Choroid plexus epithelial cell (primary cell): ENCODE measurements around the gene SCML2.

Experiments used
- DNase-seq: peaks from one replicate; pipeline ENCODE4 v3.0.0-alpha.2; 2010; ENCODE audit warnings: low read depth
- H3K4me3 ChIP-seq: 2 replicates; pipeline ENCODE4 v1.5.1; 2011; ENCODE audit warnings: low read depth, mild to moderate bottlenecking, control low read depth, low read length, moderate library complexity
- TF ChIP-seq, protein P1 (sequence below): conservative IDR thresholded peaks from 2 replicates; pipeline ENCODE4 v1.5.1; 2011; ENCODE audit warnings: low read depth, mild to moderate bottlenecking, control low read depth, inconsistent platforms, low read length, moderate library complexity

SCML2 gene

DNA sequence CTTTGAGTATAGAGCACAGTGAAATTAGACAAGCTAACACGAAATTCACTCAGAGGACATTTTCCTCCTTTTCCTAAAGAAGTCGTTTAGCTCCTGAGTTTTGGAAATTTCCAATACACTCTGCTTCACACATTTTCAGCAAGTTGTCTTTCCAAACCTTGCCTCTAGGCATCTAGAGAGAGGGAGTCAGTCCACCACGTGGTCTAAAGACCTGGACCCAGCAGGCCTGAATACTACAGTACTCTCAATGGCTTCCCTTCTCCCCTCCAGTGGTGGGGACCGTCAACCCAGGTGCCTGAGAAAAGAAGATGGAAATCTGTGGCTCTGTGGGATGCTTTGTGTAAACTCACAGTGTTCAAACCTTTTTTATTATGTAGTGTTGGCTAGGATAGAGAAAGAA is 13.9 kb upstream of the SCML2 start:
- DNase-seq, result no peak
- TF ChIP-seq, protein P1, sequence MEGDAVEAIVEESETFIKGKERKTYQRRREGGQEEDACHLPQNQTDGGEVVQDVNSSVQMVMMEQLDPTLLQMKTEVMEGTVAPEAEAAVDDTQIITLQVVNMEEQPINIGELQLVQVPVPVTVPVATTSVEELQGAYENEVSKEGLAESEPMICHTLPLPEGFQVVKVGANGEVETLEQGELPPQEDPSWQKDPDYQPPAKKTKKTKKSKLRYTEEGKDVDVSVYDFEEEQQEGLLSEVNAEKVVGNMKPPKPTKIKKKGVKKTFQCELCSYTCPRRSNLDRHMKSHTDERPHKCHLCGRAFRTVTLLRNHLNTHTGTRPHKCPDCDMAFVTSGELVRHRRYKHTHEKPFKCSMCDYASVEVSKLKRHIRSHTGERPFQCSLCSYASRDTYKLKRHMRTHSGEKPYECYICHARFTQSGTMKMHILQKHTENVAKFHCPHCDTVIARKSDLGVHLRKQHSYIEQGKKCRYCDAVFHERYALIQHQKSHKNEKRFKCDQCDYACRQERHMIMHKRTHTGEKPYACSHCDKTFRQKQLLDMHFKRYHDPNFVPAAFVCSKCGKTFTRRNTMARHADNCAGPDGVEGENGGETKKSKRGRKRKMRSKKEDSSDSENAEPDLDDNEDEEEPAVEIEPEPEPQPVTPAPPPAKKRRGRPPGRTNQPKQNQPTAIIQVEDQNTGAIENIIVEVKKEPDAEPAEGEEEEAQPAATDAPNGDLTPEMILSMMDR, result no peak
- no peak overlapping the region for H3K4me3 ChIP-seq

DNA sequence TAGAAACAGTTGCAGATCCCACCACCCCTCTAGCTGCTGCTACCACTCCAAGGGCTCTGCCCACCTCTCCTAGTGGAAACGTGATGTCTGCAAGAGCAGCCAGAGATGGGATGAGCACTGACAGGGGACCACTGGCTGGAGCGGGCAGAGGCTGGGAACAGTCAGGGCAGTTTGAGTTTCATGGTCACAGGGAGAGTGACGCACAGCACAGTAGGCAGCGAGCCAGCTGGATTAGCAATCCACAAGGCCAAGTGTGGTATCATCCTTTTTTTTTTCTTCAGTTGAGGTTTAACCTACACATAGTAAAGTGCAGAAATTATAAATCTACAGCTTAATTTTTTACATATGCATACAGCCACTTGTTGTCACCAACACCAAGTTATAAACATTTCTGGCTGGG is 6.4 kb upstream of the SCML2 start:
- DNase-seq, result no peak
- no peak overlapping the region for H3K4me3 ChIP-seq
- TF ChIP-seq, protein P1, result no peak

DNA sequence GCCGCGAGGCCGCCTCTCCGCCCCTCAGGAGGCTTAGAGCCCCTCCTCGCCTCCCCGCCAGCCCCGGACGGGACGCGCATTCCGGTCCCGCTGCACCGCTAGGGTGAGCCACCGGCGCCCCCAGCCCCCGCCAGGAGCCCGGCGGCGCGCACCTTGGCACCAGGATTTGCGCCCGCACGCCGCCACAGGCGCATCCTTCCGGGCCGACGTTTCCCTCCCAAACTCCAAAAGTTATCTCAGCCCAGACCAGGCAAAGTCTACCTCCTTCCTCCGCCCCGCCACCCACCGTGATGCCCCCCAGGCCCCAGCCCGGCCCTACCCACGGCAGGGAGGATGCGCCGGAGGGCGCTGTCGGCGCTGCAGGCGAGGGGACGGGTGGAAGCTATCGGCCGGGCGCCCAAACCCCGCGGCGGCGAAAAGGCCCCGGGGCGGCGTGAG is 538 bp downstream of the SCML2 start:
- DNase-seq, result no peak
- TF ChIP-seq, protein P1, result no peak
- peak overlapping the region; percentile 60 for H3K4me3 ChIP-seq

DNA sequence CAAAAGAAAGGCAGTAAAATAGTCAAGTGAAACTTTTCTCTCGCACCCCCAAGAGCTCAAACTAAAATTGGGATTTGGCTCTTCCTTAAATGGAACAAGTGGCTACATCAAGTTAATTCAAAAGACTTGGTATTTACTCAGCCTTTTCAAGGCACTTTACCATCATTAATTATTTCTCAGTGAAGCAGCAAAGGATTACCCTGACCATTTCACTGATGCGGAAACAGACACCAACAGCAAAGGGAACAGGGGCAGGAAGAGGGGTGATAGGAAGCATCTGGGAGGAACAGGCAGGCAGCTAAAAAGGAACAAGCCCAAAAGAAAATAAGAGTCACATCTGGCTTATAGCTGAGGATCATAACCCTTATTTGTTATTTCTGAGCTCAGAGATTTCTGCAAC is 2.7 kb downstream of the SCML2 start:
- DNase-seq, result no peak

DNA sequence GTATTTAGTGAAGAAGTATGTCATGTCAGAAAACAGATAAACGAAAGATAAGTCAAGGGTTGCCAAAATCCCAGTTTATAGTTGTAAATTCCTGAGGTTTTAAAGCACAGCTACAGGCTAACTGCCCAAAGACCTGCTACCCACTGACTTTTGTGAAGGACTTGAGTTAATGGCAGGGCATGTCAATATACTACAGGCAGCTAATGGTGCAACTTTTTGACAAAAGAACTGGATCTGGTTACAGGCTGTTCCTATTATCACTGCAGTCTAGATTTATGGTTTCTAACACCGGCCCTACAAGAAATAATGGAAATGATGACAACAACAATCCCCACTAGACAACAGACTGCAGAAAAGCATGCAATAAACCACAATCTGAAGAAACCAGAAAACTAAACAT is 6.4 kb downstream of the SCML2 start:
- TF ChIP-seq, protein P1, result no peak
- no peak overlapping the region for H3K4me3 ChIP-seq
- no peak for DNase-seq

More for the DNA sequence above, 2.7 kb downstream of the SCML2 start:
- TF ChIP-seq, protein P1, result no peak
- no peak overlapping the region for H3K4me3 ChIP-seq

DNA sequence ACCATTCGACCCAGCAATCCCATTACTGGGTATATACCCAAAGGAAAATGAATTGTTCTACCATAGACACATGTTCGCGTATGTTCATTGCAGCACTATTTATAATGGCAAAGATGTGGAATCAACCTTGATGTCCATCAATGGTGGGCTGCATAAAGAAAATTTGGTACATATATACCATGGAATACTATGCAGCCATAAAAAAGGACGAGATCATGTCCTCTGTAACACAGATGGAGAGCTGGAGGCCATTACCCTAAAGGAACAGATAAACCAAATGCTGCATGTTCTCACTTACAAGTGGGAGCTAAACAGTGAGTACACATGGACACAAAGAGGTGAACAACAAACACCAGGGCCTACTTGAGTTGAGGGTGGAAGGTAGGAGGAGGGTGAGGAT is 45.1 kb downstream of the SCML2 start:
- TF ChIP-seq, protein P1, result no peak
- no peak overlapping the region for H3K4me3 ChIP-seq
- DNase-seq, result no peak

DNA sequence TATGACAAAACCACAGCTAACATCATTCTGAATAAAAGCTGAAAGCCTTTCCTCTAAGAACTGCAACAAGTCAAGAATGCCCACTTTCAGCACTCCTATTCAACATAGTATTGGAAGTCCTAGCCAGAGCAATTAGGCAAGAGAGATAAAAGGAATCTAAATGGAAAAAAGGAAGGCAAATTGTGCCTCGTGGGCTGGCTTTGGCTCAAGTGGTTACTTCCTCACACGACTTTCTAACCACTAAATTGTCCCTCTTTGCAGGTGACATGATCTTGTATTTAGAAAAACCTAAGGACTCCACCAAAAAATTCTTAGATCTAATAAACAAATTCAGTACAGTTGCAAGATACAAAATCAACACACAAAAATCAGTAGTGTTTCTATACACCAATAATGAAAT is 57.2 kb downstream of the SCML2 start:
- TF ChIP-seq, protein P1, result no peak
- no peak for DNase-seq
- no peak overlapping the region for H3K4me3 ChIP-seq
